ENCODE data around the gene RSKR. TPM values are rescaled to one million over a fixed set of nuclear protein-coding genes. Genes with fewer than 3 reads are reported as not detected.

Gene RSKR
- total RNA-seq, 1 experiment from 2014 or later: 25.8 TPM

DNA sequence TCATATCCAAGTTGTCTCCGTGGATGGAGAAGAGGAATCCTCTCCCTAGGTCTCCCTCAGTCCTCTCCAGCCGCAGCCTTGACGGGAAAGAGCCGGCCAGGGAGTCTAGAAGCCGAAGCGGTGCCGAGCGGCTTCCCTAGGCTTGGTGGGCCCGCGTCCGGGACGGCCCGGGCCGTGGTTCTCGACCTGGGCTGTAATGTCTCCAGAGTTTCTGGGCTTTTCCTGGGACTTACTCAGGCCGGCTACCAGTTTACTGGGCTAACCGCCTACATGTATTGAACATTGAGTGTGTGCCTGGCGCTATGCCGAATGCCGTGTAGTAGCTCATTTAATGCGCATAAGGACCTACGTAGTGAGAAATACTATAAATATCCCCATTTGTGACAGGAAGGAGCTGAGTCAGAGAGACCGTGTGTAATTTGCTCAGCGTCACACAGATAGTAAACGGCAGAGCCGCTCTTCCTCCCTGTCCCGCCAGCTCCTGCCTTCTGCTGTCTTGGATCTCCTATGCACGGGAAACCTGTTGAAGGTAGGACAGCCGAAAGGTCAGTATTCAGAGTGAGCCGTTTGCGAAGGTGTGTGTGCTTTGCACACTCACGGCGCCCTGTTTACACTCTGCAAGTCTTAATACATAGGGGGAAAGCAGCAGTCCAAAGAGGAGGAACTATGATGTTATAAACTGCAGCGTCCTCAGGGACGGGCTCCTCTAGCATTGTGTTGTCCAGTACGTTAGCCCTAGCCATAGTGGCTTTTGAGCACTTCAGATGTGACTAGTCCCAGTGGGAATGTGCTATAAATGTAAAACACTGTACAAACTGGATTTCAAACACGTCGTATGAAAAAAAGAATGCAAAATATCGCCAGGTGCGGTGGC is 14.4 kb downstream of the RSKR start:
- Mint-ChIP-seq H3K27ac (peak overlapping the region in 2 of 3 experiments; percentile 62 to 86; a peak in 5 of 7 replicates), H3K4me3 (peak overlapping the region; percentile 94 to 97)

More for the DNA sequence above, 14.4 kb downstream of the RSKR start:
- no peaks in the 10 kb centered on the region for H4K20me1 ChIP-seq (ENCODE audit: control insufficient read depth, insufficient read depth, insufficient read length)
- no peak overlapping the region for H2BK12ac ChIP-seq (ENCODE audit: insufficient read length, low read depth, low read length)
- peak overlapping the region; percentile 52 for H3K14ac ChIP-seq (ENCODE audit: insufficient read depth, low read length)
- peaks cover 12% of the 10 kb centered on the region for H3K23me2 ChIP-seq (ENCODE audit: insufficient read length, low read depth, low read length, poor library complexity, severe bottlenecking)
- DNase-seq: peak; percentile 63
- Mint-ChIP-seq H3K9me3 (no peaks in the 10 kb centered on the region; a peak in 1 of 5 replicates), H3K36me3 (ENCODE audit: insufficient read depth in 1 of 3, low read depth in 3 of 3) (peaks cover 6 to 24% (median 23%) of the 10 kb centered on the region in 3 experiments; a peak in 6 of 7 replicates), H3K27me3 (ENCODE audit: low read depth) (no peaks in the 10 kb centered on the region), H3K4me1 (peaks cover 16 to 21% of the 10 kb centered on the region in 2 experiments)
- no peak overlapping the region for H4K5ac ChIP-seq (ENCODE audit: insufficient read length, low read depth, low read length)
- no peak overlapping the region for H2BK20ac ChIP-seq (ENCODE audit: low read depth, low read length, poor library complexity, severe bottlenecking)
- no peak overlapping the region for H3T11ph ChIP-seq (ENCODE audit: low read length)
- no peak overlapping the region for H3K23ac ChIP-seq (ENCODE audit: insufficient read length, low read depth, low read length)
- no peaks in the 10 kb centered on the region for H3K27me3 ChIP-seq (ENCODE audit: insufficient read depth, low read length)
- TF ChIP-seq, protein P1, sequence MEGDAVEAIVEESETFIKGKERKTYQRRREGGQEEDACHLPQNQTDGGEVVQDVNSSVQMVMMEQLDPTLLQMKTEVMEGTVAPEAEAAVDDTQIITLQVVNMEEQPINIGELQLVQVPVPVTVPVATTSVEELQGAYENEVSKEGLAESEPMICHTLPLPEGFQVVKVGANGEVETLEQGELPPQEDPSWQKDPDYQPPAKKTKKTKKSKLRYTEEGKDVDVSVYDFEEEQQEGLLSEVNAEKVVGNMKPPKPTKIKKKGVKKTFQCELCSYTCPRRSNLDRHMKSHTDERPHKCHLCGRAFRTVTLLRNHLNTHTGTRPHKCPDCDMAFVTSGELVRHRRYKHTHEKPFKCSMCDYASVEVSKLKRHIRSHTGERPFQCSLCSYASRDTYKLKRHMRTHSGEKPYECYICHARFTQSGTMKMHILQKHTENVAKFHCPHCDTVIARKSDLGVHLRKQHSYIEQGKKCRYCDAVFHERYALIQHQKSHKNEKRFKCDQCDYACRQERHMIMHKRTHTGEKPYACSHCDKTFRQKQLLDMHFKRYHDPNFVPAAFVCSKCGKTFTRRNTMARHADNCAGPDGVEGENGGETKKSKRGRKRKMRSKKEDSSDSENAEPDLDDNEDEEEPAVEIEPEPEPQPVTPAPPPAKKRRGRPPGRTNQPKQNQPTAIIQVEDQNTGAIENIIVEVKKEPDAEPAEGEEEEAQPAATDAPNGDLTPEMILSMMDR (conservative IDR thresholded peaks at IDR 0.05): no peak
- H3K4ac ChIP-seq (ENCODE audit: low read depth, low read length): no peak overlapping the region
- no peak overlapping the region for H4K8ac ChIP-seq (replicated peaks; ENCODE audit: insufficient read length, low read depth, low read length)
- no peaks in the 10 kb centered on the region for H3K9me3 ChIP-seq (ENCODE audit: control insufficient read depth, low read depth, low read length)
- no peak overlapping the region for H3K18ac ChIP-seq (ENCODE audit: insufficient read length, low read depth, low read length)
- H3K79me1 ChIP-seq (ENCODE audit: insufficient read depth, low read depth, low read length, poor library complexity, severe bottlenecking): no peaks in the 10 kb centered on the region
- H2BK120ac ChIP-seq (ENCODE audit: low read depth, low read length, poor library complexity, severe bottlenecking): no peak overlapping the region
- H3K27ac ChIP-seq (ENCODE audit: insufficient read length, low read depth, low read length): no peak overlapping the region
- H3K4me2 ChIP-seq (ENCODE audit: insufficient read depth, insufficient read length, low read length): peak overlapping the region; percentile 74
- H2BK15ac ChIP-seq (ENCODE audit: low read depth, low read length): no peak overlapping the region
- H3K4me1 ChIP-seq (ENCODE audit: insufficient read depth, low read length): no peaks in the 10 kb centered on the region
- H2BK5ac ChIP-seq (ENCODE audit: insufficient read length, low read length): no peak overlapping the region
- no peaks in the 10 kb centered on the region; the same call in 1 of the 2 replicates for H3K79me2 ChIP-seq (ENCODE audit: insufficient read depth, low read length)
- no peak overlapping the region for H4K91ac ChIP-seq (ENCODE audit: insufficient read length, low read depth, low read length)
- WGBS (ENCODE audit: extremely low coverage, insufficient read length, low lambda C conversion rate): no CpG with 5 or more reads among the region's 40 CpGs
- H3K9ac ChIP-seq (ENCODE audit: extremely low read depth, insufficient read length, low read length): peak overlapping the region; percentile 68
- no peak overlapping the region for H3K56ac ChIP-seq (ENCODE audit: insufficient read length, low read depth, low read length)
- no peak overlapping the region for H2AK5ac ChIP-seq (ENCODE audit: insufficient read length, low read length)
- peak overlapping the region; percentile 42 for H2AFZ ChIP-seq (ENCODE audit: low read length)
